Measurements from ENCODE around the gene NGLY1.

The NGLY1 gene

DNA sequence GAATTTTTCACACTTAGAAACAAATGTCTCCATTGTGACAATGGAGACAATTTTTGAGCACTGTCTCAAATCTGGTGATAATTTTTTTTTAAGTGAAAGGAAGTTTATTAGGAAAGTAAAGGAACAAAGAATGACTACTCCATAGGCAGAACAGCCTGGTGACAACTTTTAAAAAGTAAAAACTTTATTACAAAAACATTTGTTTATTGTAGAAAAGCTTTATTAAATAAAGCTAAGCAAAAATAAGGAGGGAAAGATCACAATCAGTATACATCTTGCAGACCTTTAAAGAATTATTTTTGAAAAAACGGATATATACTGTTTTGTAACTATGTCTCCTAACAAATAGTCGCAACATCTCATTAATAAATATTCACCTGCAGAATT, 6.0 kb upstream of the NGLY1 start:
- DNase-seq: no peak
- in situ Hi-C loops (cut with HindIII; ENCODE audit: low pct_ligation_motif_present, low pct_unique_long_range_greater_than_20kb, low sequenced_read_pairs): no loop called here

DNA sequence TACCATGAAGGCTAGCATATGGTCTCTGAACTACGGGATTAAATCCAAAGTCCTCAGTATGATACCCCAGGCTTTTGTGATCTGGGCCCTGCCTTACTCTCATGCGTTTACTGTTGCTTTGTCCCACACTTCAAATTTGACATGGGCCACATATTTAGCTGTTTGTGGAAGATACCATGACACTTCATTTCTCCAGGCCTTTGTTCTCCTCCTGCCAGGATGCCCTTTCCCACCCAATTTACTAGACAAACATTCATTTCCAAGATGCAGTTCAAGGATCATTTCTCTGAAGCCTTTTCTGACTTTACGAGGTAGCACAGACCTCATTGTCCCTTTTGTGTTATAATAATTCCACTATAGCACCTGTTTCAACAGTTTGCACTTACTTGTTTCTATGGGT, 4.4 kb upstream of the NGLY1 start:
- in situ Hi-C loops (cut with HindIII; ENCODE audit: low pct_ligation_motif_present, low pct_unique_long_range_greater_than_20kb, low sequenced_read_pairs): no loop called here
- no peak for DNase-seq

DNA sequence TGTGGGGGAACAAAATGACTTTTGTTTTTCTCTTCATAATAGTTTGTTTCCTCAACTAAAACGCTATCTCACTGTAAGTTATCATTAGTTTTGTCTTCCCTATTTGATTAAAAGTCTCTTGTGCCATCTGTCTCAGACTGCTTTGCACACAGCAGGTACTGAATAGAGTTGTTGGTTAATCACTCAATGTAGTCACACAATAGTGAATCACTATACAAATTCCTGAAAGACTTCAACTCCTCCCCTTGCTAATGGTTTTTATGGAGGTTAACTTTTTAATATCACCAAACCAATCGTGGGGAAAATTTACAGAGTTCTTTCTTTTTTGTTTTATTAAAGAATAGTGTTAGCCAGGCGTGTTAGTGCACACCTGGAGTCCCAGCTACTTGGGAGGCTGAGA, 2.6 kb upstream of the NGLY1 start:
- no peak for DNase-seq
- in situ Hi-C loops (cut with HindIII; ENCODE audit: low pct_ligation_motif_present, low pct_unique_long_range_greater_than_20kb, low sequenced_read_pairs): no loop called here

GRCh38 chr3:25784971-25785370, 1.7 kb upstream of the NGLY1 start:
- in situ Hi-C loops (cut with HindIII; ENCODE audit: low pct_ligation_motif_present, low pct_unique_long_range_greater_than_20kb, low sequenced_read_pairs): no loop called here

DNA sequence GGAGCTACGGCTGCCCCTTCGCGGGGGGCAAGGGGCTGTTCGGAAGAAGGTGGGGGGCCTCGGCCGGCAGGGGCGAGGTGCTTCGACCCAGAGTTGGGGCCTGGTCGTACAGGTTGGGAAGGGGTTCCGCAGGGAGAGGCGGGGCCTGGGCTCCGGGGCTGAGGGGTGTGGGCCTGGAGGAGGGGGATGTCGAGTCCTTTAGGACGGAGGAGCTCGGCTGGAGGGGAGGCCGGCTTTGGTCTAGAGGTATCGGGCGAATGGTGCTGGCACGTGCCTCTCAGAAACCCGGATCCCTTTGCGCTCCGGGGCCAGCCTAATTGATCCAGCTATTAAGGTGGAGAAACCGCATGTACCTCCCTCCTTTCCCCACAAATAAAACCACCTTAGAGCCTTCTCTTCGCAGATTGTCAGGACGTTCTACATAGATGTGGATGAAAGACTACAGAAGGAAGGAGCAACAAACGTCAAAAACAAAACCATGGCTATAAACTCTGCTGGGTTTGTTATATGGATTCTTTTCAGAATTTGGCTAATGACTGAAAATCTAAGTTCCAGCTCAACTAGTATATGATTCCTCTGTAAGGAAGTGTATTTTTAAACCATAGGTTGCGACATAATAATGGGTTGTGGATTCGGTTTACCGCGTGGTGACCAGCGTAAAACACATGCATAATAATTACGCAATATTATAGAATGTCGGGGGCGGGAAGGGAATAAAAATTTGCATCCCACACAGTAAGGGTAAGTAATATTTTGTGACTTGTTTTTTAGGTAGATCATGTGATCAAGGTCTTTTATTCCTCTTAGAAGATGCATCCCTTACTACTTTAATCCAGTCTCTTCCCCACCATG, 644 bp upstream of the NGLY1 start:
- DNase-seq: peak; percentile 33
- in situ Hi-C loops (cut with HindIII; ENCODE audit: low pct_ligation_motif_present, low pct_unique_long_range_greater_than_20kb, low sequenced_read_pairs): no loop called here

More at GRCh38 chr3:25784971-25785370, 1.7 kb upstream of the NGLY1 start:
- no peak for DNase-seq

GRCh38 chr3:25782636-25782937, 656 bp downstream of the NGLY1 start:
- DNase-seq: no peak
- in situ Hi-C loops (cut with HindIII; ENCODE audit: low pct_ligation_motif_present, low pct_unique_long_range_greater_than_20kb, low sequenced_read_pairs): no loop called here

- in situ Hi-C loops (cut with HindIII; ENCODE audit: low pct_ligation_motif_present, low pct_unique_long_range_greater_than_20kb, low sequenced_read_pairs): no loop called here
- no peak for DNase-seq
These were observed 1.3 kb downstream of the NGLY1 start for GRCh38 chr3:25781758-25782594.

DNA sequence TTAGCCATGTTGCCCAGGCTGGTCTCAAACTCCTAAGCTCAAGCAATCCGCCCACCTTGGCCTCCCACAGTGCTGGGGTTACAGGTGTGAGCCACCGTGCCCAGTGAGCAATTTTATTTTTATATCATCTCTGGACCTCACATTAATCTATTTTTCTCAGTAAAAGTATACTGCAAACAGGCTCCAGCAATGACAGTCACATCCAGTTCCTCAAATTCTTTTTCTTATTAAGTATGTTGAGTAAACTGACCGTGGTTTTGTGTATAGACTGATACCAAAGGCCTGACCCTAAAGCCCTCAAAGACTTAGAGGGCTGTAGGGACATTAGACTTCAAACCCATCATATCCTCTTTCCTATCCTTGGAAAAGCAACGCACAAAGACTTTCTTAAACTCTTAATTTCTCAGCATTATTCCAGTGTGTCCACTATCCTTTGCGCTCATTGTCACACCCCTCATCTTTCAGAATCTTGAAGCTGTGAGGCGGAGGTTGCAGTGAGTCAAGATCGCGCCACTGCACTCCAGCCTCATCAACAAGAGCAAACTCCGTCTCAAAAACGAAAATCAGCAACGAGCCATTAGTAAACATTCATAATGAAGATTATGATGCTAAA, 2.0 kb downstream of the NGLY1 start:
- no peak for DNase-seq
- in situ Hi-C loops (cut with HindIII; ENCODE audit: low pct_ligation_motif_present, low pct_unique_long_range_greater_than_20kb, low sequenced_read_pairs): no loop called here

DNA sequence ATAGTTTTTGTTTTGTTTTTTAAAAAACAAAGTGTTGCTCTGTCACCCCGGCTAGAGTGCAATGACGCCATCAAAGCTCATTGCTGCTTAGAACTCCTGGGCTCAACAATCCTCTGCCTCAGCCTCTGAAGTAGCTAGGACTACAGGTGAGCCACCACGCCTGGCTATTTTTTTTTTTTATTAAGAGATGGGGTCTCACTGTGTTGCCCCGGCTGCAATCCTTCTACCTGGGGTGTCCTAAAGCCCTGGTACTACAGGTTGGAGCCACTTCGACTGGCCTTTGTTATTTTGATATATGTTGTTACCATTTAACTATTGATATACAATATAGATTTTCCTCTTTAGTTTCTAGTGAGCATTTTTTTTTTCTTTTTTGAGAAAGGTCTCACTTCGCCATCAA, 2.6 kb downstream of the NGLY1 start:
- no peak for DNase-seq
- in situ Hi-C loops (cut with HindIII; ENCODE audit: low pct_ligation_motif_present, low pct_unique_long_range_greater_than_20kb, low sequenced_read_pairs): no loop called here

- in situ Hi-C loops (cut with HindIII; ENCODE audit: low pct_ligation_motif_present, low pct_unique_long_range_greater_than_20kb, low sequenced_read_pairs): no loop called here
- no peak for DNase-seq
These were observed 7.3 kb downstream of the NGLY1 start for GRCh38 chr3:25775936-25776335.

GRCh38 chr3:25768851-25769250, 14.4 kb downstream of the NGLY1 start:
- DNase-seq: no peak
- in situ Hi-C loops (cut with HindIII; ENCODE audit: low pct_ligation_motif_present, low pct_unique_long_range_greater_than_20kb, low sequenced_read_pairs): no loop called here

- in situ Hi-C loops (cut with HindIII; ENCODE audit: low pct_ligation_motif_present, low pct_unique_long_range_greater_than_20kb, low sequenced_read_pairs): no loop called here
- no peak for DNase-seq
These were observed 31.5 kb downstream of the NGLY1 start for GRCh38 chr3:25751725-25752124.

DNA sequence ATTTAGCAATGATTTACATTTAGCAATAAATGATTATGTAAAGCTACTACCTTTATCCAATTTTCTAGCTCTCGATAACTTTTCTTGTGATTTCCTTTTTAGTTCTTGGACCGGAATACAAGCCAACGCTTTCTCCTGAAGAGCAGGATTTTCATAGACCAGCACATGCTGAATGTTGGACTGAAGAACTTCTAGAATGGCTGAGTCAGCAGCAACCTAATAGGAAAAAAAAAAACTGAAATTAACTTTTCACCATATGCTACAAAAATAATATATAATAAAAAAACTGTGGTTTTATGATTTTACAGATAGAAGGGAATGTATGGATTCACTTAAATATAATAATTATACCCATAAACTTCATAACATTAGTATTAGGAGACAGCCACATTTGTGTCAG, 32.2 kb downstream of the NGLY1 start:
- no peak for DNase-seq
- in situ Hi-C loops (cut with HindIII; ENCODE audit: low pct_ligation_motif_present, low pct_unique_long_range_greater_than_20kb, low sequenced_read_pairs): no loop called here

DNA sequence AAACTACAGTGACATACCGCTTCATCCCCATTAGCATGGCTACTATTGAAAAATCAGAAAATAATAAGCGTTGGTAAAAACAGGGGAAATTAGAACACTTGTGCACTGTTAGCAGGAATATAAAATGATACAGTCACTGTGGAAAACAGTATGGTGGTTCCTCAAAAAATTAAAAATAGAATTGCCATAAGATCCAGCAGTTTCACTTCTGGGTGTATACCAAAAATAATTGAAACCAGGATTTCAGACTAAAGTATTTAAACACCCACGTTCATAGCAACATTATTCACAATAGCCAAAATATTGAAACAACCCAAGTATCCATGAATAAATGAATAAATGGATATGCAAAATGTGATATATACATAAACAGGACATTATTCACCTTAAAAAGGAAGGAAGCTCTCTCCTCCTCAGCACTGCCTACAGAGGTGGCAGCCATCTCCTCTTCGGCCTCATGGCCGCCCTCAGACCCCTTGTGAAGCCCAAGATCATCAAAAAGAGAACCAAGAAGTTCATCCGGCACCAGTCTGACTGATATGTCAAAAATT, 34.1 kb downstream of the NGLY1 start:
- in situ Hi-C loops (cut with HindIII; ENCODE audit: low pct_ligation_motif_present, low pct_unique_long_range_greater_than_20kb, low sequenced_read_pairs): no loop called here
- DNase-seq: no peak

- DNase-seq: no peak
- in situ Hi-C loops (cut with HindIII; ENCODE audit: low pct_ligation_motif_present, low pct_unique_long_range_greater_than_20kb, low sequenced_read_pairs): no loop called here
These were observed 35.1 kb downstream of the NGLY1 start for GRCh38 chr3:25748189-25748588.

- no peak for DNase-seq
These were observed 36.2 kb downstream of the NGLY1 start for GRCh38 chr3:25747033-25747432.

GRCh38 chr3:25744470-25744869, 38.8 kb downstream of the NGLY1 start:
- in situ Hi-C loops (cut with HindIII; ENCODE audit: low pct_ligation_motif_present, low pct_unique_long_range_greater_than_20kb, low sequenced_read_pairs): no loop called here
- DNase-seq: no peak

More at GRCh38 chr3:25747033-25747432, 36.2 kb downstream of the NGLY1 start:
- in situ Hi-C loops (cut with HindIII; ENCODE audit: low pct_ligation_motif_present, low pct_unique_long_range_greater_than_20kb, low sequenced_read_pairs): no loop called here

DNA sequence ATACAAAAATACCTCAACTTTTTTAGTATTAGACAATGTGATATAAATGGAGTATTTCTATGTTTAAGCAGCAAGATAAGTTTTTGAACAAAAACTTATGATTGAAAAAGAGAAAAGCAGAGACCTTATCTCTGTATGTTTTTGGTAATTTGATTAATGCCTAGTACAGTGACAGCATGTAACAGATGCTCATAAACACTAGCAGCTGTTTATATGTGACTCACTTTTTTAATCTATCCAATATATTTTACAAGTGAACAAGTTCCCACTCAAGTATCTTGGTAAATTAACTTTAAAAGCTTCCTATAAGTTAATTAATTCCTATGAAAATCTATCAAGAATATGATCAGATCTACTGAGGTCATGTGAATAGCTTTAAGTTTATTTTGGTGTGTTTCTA, 55.1 kb downstream of the NGLY1 start:
- in situ Hi-C loops (cut with HindIII; ENCODE audit: low pct_ligation_motif_present, low pct_unique_long_range_greater_than_20kb, low sequenced_read_pairs): no loop called here
- no peak for DNase-seq

DNA sequence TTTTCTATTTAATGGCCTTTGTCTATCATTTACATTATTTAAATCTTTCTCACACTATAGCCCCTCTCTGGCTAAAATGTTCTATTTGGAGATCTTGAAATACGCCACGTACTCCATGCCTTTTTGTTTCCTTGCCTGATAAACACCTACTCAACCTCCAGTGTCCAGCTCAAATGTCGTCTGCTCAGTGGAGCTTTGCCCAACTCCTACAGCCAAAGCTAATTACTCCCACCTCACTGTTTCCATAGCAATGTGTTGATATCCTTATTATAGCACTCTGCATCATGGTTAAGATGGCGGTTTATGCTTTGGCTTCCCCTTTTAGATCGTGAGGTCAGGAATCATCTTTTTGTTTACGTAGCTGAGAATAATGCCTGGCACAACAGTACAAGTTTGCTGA, 55.9 kb downstream of the NGLY1 start:
- in situ Hi-C loops (cut with HindIII; ENCODE audit: low pct_ligation_motif_present, low pct_unique_long_range_greater_than_20kb, low sequenced_read_pairs): no loop called here
- no peak for DNase-seq

Data from ACHN (cell line).